OCI-LY7 (cell line): Measurements from ENCODE around the gene PI4K2A. TPM values are rescaled to one million over a fixed set of nuclear protein-coding genes. Genes with fewer than 3 reads are reported as not detected.

Experiments
- BruUV-seq: library from RNA; stranded (reverse); fragments of 400-500 nt; replicated peaks from 2 replicates; lab custom pipeline; 2021; lab: Mats Ljungman, UMichigan
- CTCF ChIA-PET: fragments of 300-600 bp; sonication (Branson Sonifier 250); formaldehyde crosslinking; loops from one replicate; lab custom pipeline; 2022; ENCODE audit warnings: antibody characterized with exemption; ENCODE audit not compliant: unreplicated experiment; lab: Charles Lee
- POLR2A ChIA-PET: fragments of 300-600 bp; sonication (Branson Sonifier 250); formaldehyde crosslinking; loops from one replicate; lab custom pipeline; 2022; ENCODE audit warnings: antibody characterized with exemption; lab: Charles Lee
- DNase-seq: peaks from one replicate; pipeline ENCODE4 v3.0.0-alpha.2; 2015; ENCODE audit warnings: low spot score
- H2AFZ ChIP-seq: fragments of 200-600 bp; sonication (generic), shearing (Covaris generic); 2 replicates; pipeline ENCODE4 v1.6.1; 2014; ENCODE audit warnings: mild to moderate bottlenecking, antibody characterized with exemption, low read length, moderate library complexity
- H3K27ac ChIP-seq: fragments of 200-600 bp; sonication (generic); 2 replicates; pipeline ENCODE4 v1.5.1; 2014; ENCODE audit warnings: mixed run types, low read depth, mild to moderate bottlenecking, moderate library complexity, low read length, inconsistent platforms; ENCODE audit not compliant: poor library complexity, severe bottlenecking
- H3K36me3 ChIP-seq: fragments of 200-600 bp; sonication (generic); 2 replicates; pipeline ENCODE4 v1.6.1; 2014; ENCODE audit warnings: mild to moderate bottlenecking, antibody characterized with exemption, low read length, moderate library complexity, mixed read lengths; ENCODE audit not compliant: insufficient read depth
- H3K4me1 ChIP-seq: fragments of 200-600 bp; sonication (generic); 2 replicates; pipeline ENCODE4 v1.5.1; 2014; ENCODE audit warnings: mild to moderate bottlenecking, low read length; ENCODE audit not compliant: insufficient read depth, poor library complexity, severe bottlenecking
- H3K4me2 ChIP-seq: fragments of 200-600 bp; sonication (generic); 2 replicates; pipeline ENCODE4 v1.6.1; 2014; ENCODE audit warnings: mild to moderate bottlenecking, low read length
- H3K4me3 ChIP-seq: fragments of 200-600 bp; sonication (generic); 2 replicates; pipeline ENCODE4 v1.5.1; 2014; ENCODE audit warnings: mild to moderate bottlenecking, low read depth, low read length; ENCODE audit not compliant: poor library complexity, severe bottlenecking
- H3K79me2 ChIP-seq: fragments of 200-600 bp; sonication (generic); 2 replicates; pipeline ENCODE4 v1.6.1; 2016; ENCODE audit warnings: low read depth, mild to moderate bottlenecking, low read length, moderate library complexity, mixed read lengths; ENCODE audit not compliant: insufficient read depth
- H3K9me2 ChIP-seq: fragments of 200-600 bp; sonication (generic); 2 replicates; pipeline ENCODE4 v1.6.1; 2016; ENCODE audit warnings: mild to moderate bottlenecking, low read length, mixed read lengths; ENCODE audit not compliant: insufficient read depth
- H3K9me3 ChIP-seq: fragments of 200-600 bp; sonication (generic); 2 replicates; pipeline ENCODE4 v1.6.1; 2014; ENCODE audit warnings: mild to moderate bottlenecking, mixed run types, low read length, mixed read lengths
- H4K20me1 ChIP-seq: fragments of 200-600 bp; sonication (generic); 2 replicates; pipeline ENCODE4 v1.6.1; 2014; ENCODE audit warnings: mild to moderate bottlenecking, antibody characterized with exemption, low read length, moderate library complexity, mixed read lengths; ENCODE audit not compliant: insufficient read depth
- CTCF ChIP-seq: fragments of 200-600 bp; sonication (generic); conservative IDR thresholded peaks from 2 replicates; pipeline ENCODE4 v1.5.1; 2014; ENCODE audit warnings: mild to moderate bottlenecking, antibody characterized with exemption, low read length, moderate library complexity, mixed read lengths
- EZH2phosphoT487 ChIP-seq: fragments of 200-600 bp; sonication (generic); IDR thresholded peaks from 2 replicates; pipeline ENCODE4 v1.6.1; 2018; ENCODE audit warnings: low read depth, borderline replicate concordance, mild to moderate bottlenecking, mixed run types, antibody characterized with exemption, low read length, moderate library complexity, mixed read lengths
- intact Hi-C: fragments of 100-400 bp; cut with micrococcal nuclease; formaldehyde crosslinking; loops from one replicate; pipeline ENCODE4 v1.10.0; 2022; ENCODE audit not compliant: unreplicated experiment
- total RNA-seq, 2 experiments: library from RNA; depleted of rRNA in 1 of 2; stranded (reverse); fragments of >200 nt in 1 of 2; shearing (Covaris generic) in 1 of 2; gene quantifications; 2 replicates each; pipeline ENCODE4 v1.2.3, GENCODE V29; 2014 to 2022

Gene PI4K2A
- total RNA-seq, 2 experiments from 2014 or later, result 9.2 to 12.7 TPM

GRCh38 chr10:97651773-97652172, 11.3 kb downstream of the PI4K2A start:
- Histone ChIP-seq H3K36me3 (peaks cover 57% of the 10 kb centered on the region), H2AFZ (no peak overlapping the region), H3K4me3 (no peak overlapping the region), H3K27ac (no peak overlapping the region), H3K79me2 (no peaks in the 10 kb centered on the region), H4K20me1 (no peaks in the 10 kb centered on the region), H3K4me1 (no peaks in the 10 kb centered on the region), H3K9me2 (no peaks in the 10 kb centered on the region), H3K4me2 (no peak overlapping the region), H3K9me3 (no peaks in the 10 kb centered on the region)
- no peak for TF ChIP-seq CTCF
- no peak for TF ChIP-seq EZH2phosphoT487
- DNase-seq, result no peak
- CTCF ChIA-PET, result no interaction called here
- POLR2A ChIA-PET, result no interaction called here
- no TSS peak for BruUV-seq
- intact Hi-C loops, result no loop called here

- POLR2A ChIA-PET, result no interaction called here
- BruUV-seq, result no TSS peak
- no peak overlapping the region for H2AFZ ChIP-seq
Measured at GRCh38 chr10:97656777-97657176, 16.3 kb downstream of the PI4K2A start.

GRCh38 chr10:97659589-97659988, 19.1 kb downstream of the PI4K2A start:
- H2AFZ ChIP-seq, result no peak overlapping the region
- H3K79me2 ChIP-seq, result no peaks in the 10 kb centered on the region
- H4K20me1 ChIP-seq, result no peaks in the 10 kb centered on the region
- H3K27ac ChIP-seq, result no peak overlapping the region
- no peak overlapping the region for H3K4me3 ChIP-seq
- peaks cover 50% of the 10 kb centered on the region for H3K36me3 ChIP-seq
- no peak for TF ChIP-seq EZH2phosphoT487
- no peak for TF ChIP-seq CTCF
- CTCF ChIA-PET, result no interaction called here
- no peak overlapping the region for H3K4me2 ChIP-seq
- DNase-seq, result no peak
- no TSS peak for BruUV-seq
- H3K9me3 ChIP-seq, result no peaks in the 10 kb centered on the region
- POLR2A ChIA-PET, result no interaction called here
- H3K9me2 ChIP-seq, result no peaks in the 10 kb centered on the region
- no peaks in the 10 kb centered on the region for H3K4me1 ChIP-seq
- intact Hi-C loops, result no loop called here

More at GRCh38 chr10:97656777-97657176, 16.3 kb downstream of the PI4K2A start:
- Histone ChIP-seq H3K4me3 (no peak overlapping the region), H3K4me1 (no peaks in the 10 kb centered on the region), H3K4me2 (no peak overlapping the region), H3K9me2 (no peaks in the 10 kb centered on the region), H3K79me2 (no peaks in the 10 kb centered on the region), H3K27ac (no peak overlapping the region), H3K9me3 (no peaks in the 10 kb centered on the region), H4K20me1 (no peaks in the 10 kb centered on the region), H3K36me3 (peaks cover 61% of the 10 kb centered on the region)
- TF ChIP-seq CTCF (no peak), EZH2phosphoT487 (no peak)
- DNase-seq, result no peak
- intact Hi-C loops, result no loop called here
- CTCF ChIA-PET, result no interaction called here
